ENCODE measurements around the gene PHLDB1. TPM values are rescaled to one million over a fixed set of nuclear protein-coding genes. Genes with fewer than 3 reads are reported as not detected.

Gene PHLDB1
- polyA plus RNA-seq, 3 donors = 0.17 TPM; not detected in 2

GRCh38 chr11:118648291-118648690, 40.9 kb downstream of the PHLDB1 start:
- TF ChIP-seq CTCF (IDR thresholded peaks at IDR 0.05) = no peak
- no peak overlapping the region for H2AFZ ChIP-seq (ENCODE audit: insufficient read depth, low read depth, low read length, poor library complexity, severe bottlenecking)
- no peaks in the 10 kb centered on the region for H3K36me3 ChIP-seq (replicated peaks in 1 of 2; ENCODE audit: control insufficient read depth in 1 of 2, insufficient read depth in 2 of 2, low read length in 2 of 2)
- no peaks in the 10 kb centered on the region for H3K4me1 ChIP-seq (ENCODE audit: control insufficient read depth in 1 of 2, insufficient read depth in 2 of 2, low read length in 2 of 2)
- no peak overlapping the region for H3K27ac ChIP-seq (ENCODE audit: low read depth in 1 of 2, low read length in 2 of 2)
- WGBS (ENCODE audit: insufficient coverage) = 100% methylated on average over 3 of the region's 5 CpGs
- Mint-ChIP-seq H3K27me3 (ENCODE audit: low read depth in 3 of 3) (peaks cover 0 to 10% (median 5%) of the 10 kb centered on the region in 3 donors), H3K9me3 (no peaks in the 10 kb centered on the region), H3K4me3 (peak overlapping the region in 1 of 2 donors; percentile 23), H3K4me1 (no peaks in the 10 kb centered on the region), H3K36me3 (no peaks in the 10 kb centered on the region), H3K27ac (no peak overlapping the region)
- intact Hi-C loops (cut with micrococcal nuclease) = no loop called here
- H3K4me3 ChIP-seq (replicated peaks in 1 of 3; ENCODE audit: low read depth in 2 of 3, low read length in 3 of 3) = no peak overlapping the region
- H3K9me3 ChIP-seq (replicated peaks in 1 of 2; ENCODE audit: control insufficient read depth in 1 of 2, insufficient read depth in 1 of 2, low read length in 2 of 2) = no peaks in the 10 kb centered on the region
- no peaks in the 10 kb centered on the region for H3K27me3 ChIP-seq (ENCODE audit: control insufficient read depth in 2 of 2, insufficient read depth in 2 of 2, low read length in 2 of 2)
- H3K9ac ChIP-seq (ENCODE audit: insufficient read depth, low read length, poor library complexity, severe bottlenecking) = no peak overlapping the region
- DNase-seq = no peak
- no peak overlapping the region for H3K4me2 ChIP-seq (replicated peaks; ENCODE audit: extremely low read depth, low read length, poor library complexity, severe bottlenecking)
- H4K20me1 ChIP-seq (ENCODE audit: insufficient read depth, low read length) = no peaks in the 10 kb centered on the region
- no peaks in the 10 kb centered on the region for H3K79me2 ChIP-seq (ENCODE audit: insufficient read depth, low read length)

GRCh38 chr11:118649941-118650340, 42.5 kb downstream of the PHLDB1 start:
- Mint-ChIP-seq H3K4me1 (no peaks in the 10 kb centered on the region), H3K36me3 (no peaks in the 10 kb centered on the region), H3K27me3 (ENCODE audit: low read depth in 3 of 3) (peaks cover 0 to 7% (median 5%) of the 10 kb centered on the region in 3 donors), H3K27ac (peak overlapping the region in 1 of 7 donors; percentile 59), H3K9me3 (no peaks in the 10 kb centered on the region), H3K4me3 (no peak overlapping the region)
- DNase-seq = no peak
- H3K36me3 ChIP-seq (replicated peaks in 1 of 2; ENCODE audit: control insufficient read depth in 1 of 2, insufficient read depth in 2 of 2, low read length in 2 of 2) = no peaks in the 10 kb centered on the region
- H3K27ac ChIP-seq (ENCODE audit: low read depth in 1 of 2, low read length in 2 of 2) = no peak overlapping the region
- no peaks in the 10 kb centered on the region for H3K4me1 ChIP-seq (ENCODE audit: control insufficient read depth in 1 of 2, insufficient read depth in 2 of 2, low read length in 2 of 2)
- H3K4me3 ChIP-seq (replicated peaks in 1 of 3; ENCODE audit: low read depth in 2 of 3, low read length in 3 of 3) = no peak overlapping the region
- WGBS (ENCODE audit: insufficient coverage) = 100% methylated on average over 2 of the region's 10 CpGs
- no peak overlapping the region for H3K9ac ChIP-seq (ENCODE audit: insufficient read depth, low read length, poor library complexity, severe bottlenecking)
- no peak for TF ChIP-seq CTCF (IDR thresholded peaks at IDR 0.05)
- H3K79me2 ChIP-seq (ENCODE audit: insufficient read depth, low read length) = no peaks in the 10 kb centered on the region
- no peaks in the 10 kb centered on the region for H4K20me1 ChIP-seq (ENCODE audit: insufficient read depth, low read length)
- H2AFZ ChIP-seq (ENCODE audit: insufficient read depth, low read depth, low read length, poor library complexity, severe bottlenecking) = no peak overlapping the region
- intact Hi-C loops (cut with micrococcal nuclease) = no loop called here
- H3K9me3 ChIP-seq (replicated peaks in 1 of 2; ENCODE audit: control insufficient read depth in 1 of 2, insufficient read depth in 1 of 2, low read length in 2 of 2) = no peaks in the 10 kb centered on the region
- H3K4me2 ChIP-seq (replicated peaks; ENCODE audit: extremely low read depth, low read length, poor library complexity, severe bottlenecking) = no peak overlapping the region
- no peaks in the 10 kb centered on the region for H3K27me3 ChIP-seq (ENCODE audit: control insufficient read depth in 2 of 2, insufficient read depth in 2 of 2, low read length in 2 of 2)

All from CD14-positive monocyte (primary cell).